NT2/D1 (cell line): ENCODE data around the gene GPR35.

Experiments
- SUZ12 ChIP-seq: IDR thresholded peaks from 2 replicates; pipeline ENCODE4 v1.6.1; 2011; ENCODE audit not compliant: insufficient read length, insufficient read depth; ENCODE audit errors: extremely low read depth
- YY1 ChIP-seq: IDR thresholded peaks from 2 replicates; pipeline ENCODE4 v1.6.1; 2011; ENCODE audit not compliant: insufficient read length, insufficient read depth
- ZNF274 ChIP-seq: IDR thresholded peaks from 2 replicates; pipeline ENCODE4 v1.6.1; 2011; ENCODE audit warnings: mild to moderate bottlenecking, low read depth, low read length

- TF ChIP-seq ZNF274 (no peak), YY1 (no peak), SUZ12 (no peak)
Measured at GRCh38 chr2:240672701-240673190, 47.5 kb downstream of the GPR35 start.
